Measurements from ENCODE around the gene RGS10.

DNA sequence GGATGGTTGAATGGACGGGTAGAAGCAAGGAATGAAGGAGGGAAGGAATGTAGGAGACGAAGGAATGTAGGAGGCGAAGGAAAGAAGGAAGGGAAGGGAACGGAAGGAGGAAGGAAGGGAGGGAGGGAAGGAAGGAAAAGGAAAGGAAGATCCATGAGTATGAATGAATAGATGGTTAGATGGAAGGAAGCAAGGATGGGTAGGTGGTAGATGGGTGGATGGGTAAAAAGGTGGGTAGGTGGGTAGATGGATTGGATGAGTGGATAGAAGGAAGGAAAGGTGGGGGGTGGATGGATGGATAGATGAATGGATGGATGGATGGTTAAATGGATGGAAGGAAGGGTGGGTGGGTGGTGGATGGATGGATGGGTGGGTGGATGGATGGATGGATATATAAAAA, 77.4 kb downstream of the RGS10 start:
- TF ChIP-seq, protein P1, sequence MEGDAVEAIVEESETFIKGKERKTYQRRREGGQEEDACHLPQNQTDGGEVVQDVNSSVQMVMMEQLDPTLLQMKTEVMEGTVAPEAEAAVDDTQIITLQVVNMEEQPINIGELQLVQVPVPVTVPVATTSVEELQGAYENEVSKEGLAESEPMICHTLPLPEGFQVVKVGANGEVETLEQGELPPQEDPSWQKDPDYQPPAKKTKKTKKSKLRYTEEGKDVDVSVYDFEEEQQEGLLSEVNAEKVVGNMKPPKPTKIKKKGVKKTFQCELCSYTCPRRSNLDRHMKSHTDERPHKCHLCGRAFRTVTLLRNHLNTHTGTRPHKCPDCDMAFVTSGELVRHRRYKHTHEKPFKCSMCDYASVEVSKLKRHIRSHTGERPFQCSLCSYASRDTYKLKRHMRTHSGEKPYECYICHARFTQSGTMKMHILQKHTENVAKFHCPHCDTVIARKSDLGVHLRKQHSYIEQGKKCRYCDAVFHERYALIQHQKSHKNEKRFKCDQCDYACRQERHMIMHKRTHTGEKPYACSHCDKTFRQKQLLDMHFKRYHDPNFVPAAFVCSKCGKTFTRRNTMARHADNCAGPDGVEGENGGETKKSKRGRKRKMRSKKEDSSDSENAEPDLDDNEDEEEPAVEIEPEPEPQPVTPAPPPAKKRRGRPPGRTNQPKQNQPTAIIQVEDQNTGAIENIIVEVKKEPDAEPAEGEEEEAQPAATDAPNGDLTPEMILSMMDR (IDR thresholded peaks at IDR 0.05; ENCODE audit: insufficient read depth, low read length, poor library complexity, severe bottlenecking): no peak
- TF ChIP-seq EZH2phosphoT487 (conservative IDR thresholded peaks at IDR 0.05; ENCODE audit: low read length): no peak
